Neural progenitor cell (in vitro differentiated cells): ENCODE results near the gene ST6GALNAC1.

Experiments
- CTCF ChIP-seq: fragments of 200-600 bp; sonication (generic); IDR thresholded peaks from 2 replicates; pipeline ENCODE4 v1.5.1; 2017; ENCODE audit warnings: antibody characterized with exemption, mild to moderate bottlenecking
- EZH2 ChIP-seq: fragments of 200-600 bp; sonication (generic); IDR thresholded peaks from 2 replicates; pipeline ENCODE4 v1.6.1; 2017; ENCODE audit warnings: antibody characterized with exemption, mild to moderate bottlenecking, moderate library complexity

GRCh38 chr17:76644995-76645394 lies 1.4 kb upstream of the ST6GALNAC1 start:
- TF ChIP-seq CTCF (no peak), EZH2 (no peak)
